HepG2 (cell line): ENCODE results near the gene ITIH3. TPM values are rescaled to one million over a fixed set of nuclear protein-coding genes. Genes with fewer than 3 reads are reported as not detected.

Experiments used
- ATAC-seq: fragments of 200-7000 bp; cut with Tn5 transposase; 3 replicates; pipeline ENCODE4 v1.9.1; 2020; ENCODE audit warnings: mild to moderate bottlenecking, moderate library complexity
- BruUV-seq: library from RNA; stranded (reverse); fragments of 400-500 nt; replicated peaks from 2 replicates; lab custom pipeline; 2021; lab: Mats Ljungman, UMichigan
- CTCF ChIA-PET: fragments of 300-600 bp; formaldehyde crosslinking; extraction: SDS; loops from one replicate; lab custom pipeline; 2021; ENCODE audit warnings: low total read pairs, inconsistent platforms, low intra/inter-chr PET ratio; lab: Yijun Ruan, JAX
- POLR2A ChIA-PET: fragments of 350-600 bp; sonication (Branson Sonifier 250); formaldehyde crosslinking; loops from one replicate; lab custom pipeline; 2020; ENCODE audit warnings: antibody characterized with exemption, inconsistent platforms; lab: Yijun Ruan, JAX
- DNase-seq: peaks from one replicate; pipeline ENCODE4 v3.0.0-alpha.2; 2015; ENCODE audit warnings: low spot score
- FAIRE-seq: peaks from 3 replicates; lab custom pipeline; 2011; peaks lifted over from hg19 to GRCh38; lab: Jason Lieb, UNC
- H2AFZ ChIP-seq: one replicate; pipeline ENCODE4 v1.6.1; 2011; ENCODE audit warnings: low read length, inconsistent platforms
- H3K27ac ChIP-seq: fragments of 300-600 bp; 3 replicates; pipeline ENCODE4 v1.8.0; 2011; ENCODE audit warnings: mixed run types, mild to moderate bottlenecking, mixed read lengths, low read length, inconsistent platforms; ENCODE audit not compliant: insufficient read depth; ENCODE audit errors: extremely low read length
- H3K27me3 ChIP-seq, 2 experiments: fragments of 200-600 bp in 1 of 2; 2 replicates in 1 of 2; 3 replicates in 1 of 2; pipeline versions ENCODE4 v1.6.0 to v1.8.0; 2011; ENCODE audit warnings: low read length in 2 of 2, mild to moderate bottlenecking in 2 of 2, moderate library complexity in 2 of 2, inconsistent platforms in 1 of 2; ENCODE audit not compliant: insufficient read depth in 2 of 2, control insufficient read depth in 1 of 2
- H3K36me3 ChIP-seq, 2 experiments: fragments of 200-600 bp in 1 of 2; replicated peaks in 1 of 2; 2 replicates in 1 of 2; 3 replicates in 1 of 2; pipeline versions ENCODE4 v1.5.1 to v1.8.0; 2011; ENCODE audit warnings: low read length in 2 of 2, inconsistent platforms in 1 of 2; ENCODE audit not compliant: insufficient read depth in 2 of 2, control insufficient read depth in 1 of 2
- H3K4me1 ChIP-seq: 2 replicates; pipeline ENCODE4 v1.5.1; 2012; ENCODE audit warnings: low read length, inconsistent platforms; ENCODE audit not compliant: insufficient read depth
- H3K4me2 ChIP-seq: 2 replicates; pipeline ENCODE4 v1.6.0; 2011; ENCODE audit warnings: low read depth, low read length, inconsistent platforms
- H3K4me3 ChIP-seq, 3 experiments: fragments of 200-600 bp in 1 of 3; sonication (generic), shearing (Covaris generic) in 1 of 3; replicated peaks in 1 of 3; 2 replicates each; pipeline ENCODE4 v1.5.1; 2011 to 2016; ENCODE audit warnings: low read length in 3 of 3, inconsistent platforms in 2 of 3, low read depth in 2 of 3, mild to moderate bottlenecking in 2 of 3, control low read depth in 1 of 3, mixed read lengths in 1 of 3; ENCODE audit not compliant: insufficient read depth in 1 of 3
- H3K79me2 ChIP-seq: one replicate; pipeline ENCODE4 v1.6.1; 2011; ENCODE audit warnings: low read length, inconsistent platforms; ENCODE audit not compliant: insufficient read depth
- H3K9ac ChIP-seq: 2 replicates; pipeline ENCODE4 v1.6.0; 2011; ENCODE audit warnings: mild to moderate bottlenecking, low read depth, low read length, inconsistent platforms; ENCODE audit not compliant: insufficient read depth
- H3K9me3 ChIP-seq: 2 replicates; pipeline ENCODE4 v1.5.1; 2012; ENCODE audit warnings: mild to moderate bottlenecking, low read length
- H4K20me1 ChIP-seq: 2 replicates; pipeline ENCODE4 v1.6.0; 2011; ENCODE audit warnings: inconsistent platforms, mild to moderate bottlenecking, low read length, moderate library complexity; ENCODE audit not compliant: insufficient read depth
- ATF7 ChIP-seq, 2 experiments: fragments of 450-650 bp in 1 of 2; sonication (generic) in 1 of 2; formaldehyde crosslinking in 1 of 2; IDR thresholded peaks; 2 replicates each; pipeline versions ENCODE4 v1.4.0 to v1.6.1; 2016 to 2020; ENCODE audit warnings: antibody characterized with exemption in 1 of 2, mild to moderate bottlenecking in 1 of 2, missing genetic modification reagents in 1 of 2
- KLF11 ChIP-seq: IDR thresholded peaks from 2 replicates; pipeline ENCODE4 v1.6.1; 2016; ENCODE audit warnings: missing compliant biosample characterization
- REXO4 ChIP-seq: sonication (generic); formaldehyde crosslinking; IDR thresholded peaks from 2 replicates; pipeline ENCODE4 v1.8.0; 2022; ENCODE audit warnings: missing genetic modification reagents, mild to moderate bottlenecking, borderline replicate concordance
- TBP ChIP-seq: sonication (generic); formaldehyde crosslinking; IDR thresholded peaks from 2 replicates; pipeline ENCODE4 v1.5.0; 2020; ENCODE audit warnings: missing genetic modification reagents
- THYN1 ChIP-seq: sonication (generic); formaldehyde crosslinking; IDR thresholded peaks from 2 replicates; pipeline ENCODE4 v1.8.1; 2023; ENCODE audit warnings: low read depth, mild to moderate bottlenecking, moderate library complexity, missing genetic modification reagents, borderline replicate concordance
- TRIM24 ChIP-seq: sonication (generic); formaldehyde crosslinking; IDR thresholded peaks from 2 replicates; pipeline ENCODE4 v1.8.0; 2022; ENCODE audit warnings: mild to moderate bottlenecking, missing genetic modification reagents
- U2AF2 ChIP-seq: fragments of 200-400 bp; formaldehyde crosslinking; IDR thresholded peaks from 2 replicates; pipeline ENCODE4 v1.6.1; 2017; ENCODE audit warnings: low read depth, mild to moderate bottlenecking, low read length
- ZBTB38 ChIP-seq: sonication (generic); formaldehyde crosslinking; IDR thresholded peaks from 2 replicates; pipeline ENCODE4 v1.5.1; 2020; ENCODE audit warnings: mild to moderate bottlenecking, missing genetic modification reagents
- ZNF20 ChIP-seq: sonication (generic); formaldehyde crosslinking; IDR thresholded peaks from 2 replicates; pipeline ENCODE4 v1.4.0; 2020; ENCODE audit warnings: mild to moderate bottlenecking, moderate library complexity, missing genetic modification reagents
- ZNF563 ChIP-seq: sonication (generic); formaldehyde crosslinking; IDR thresholded peaks from 2 replicates; pipeline ENCODE4 v1.8.0; 2022; ENCODE audit warnings: mild to moderate bottlenecking, moderate library complexity, missing genetic modification reagents
- ZNF564 ChIP-seq: sonication (generic); formaldehyde crosslinking; IDR thresholded peaks from 2 replicates; pipeline ENCODE4 v1.8.1; 2023; ENCODE audit warnings: mild to moderate bottlenecking, missing genetic modification reagents
- ZNF768 ChIP-seq: sonication (generic); formaldehyde crosslinking; IDR thresholded peaks from 2 replicates; pipeline ENCODE4 v1.4.0; 2020; ENCODE audit warnings: missing genetic modification reagents
- ZZZ3 ChIP-seq: sonication (generic); formaldehyde crosslinking; IDR thresholded peaks from 2 replicates; pipeline ENCODE4 v1.4.0; 2020; ENCODE audit warnings: missing genetic modification reagents, mild to moderate bottlenecking, borderline replicate concordance
- WGBS: methylation state at CpG from one replicate; pipeline ENCODE4 v1.1.6; 2017; ENCODE audit warnings: low lambda C conversion rate; 5-methylcytosine and 5-hydroxymethylcytosine counted together
- in situ Hi-C: cut with HindIII; loops from 2 replicates; pipeline ENCODE4 v1.10.0; 2017; ENCODE audit warnings: low pct_unique_long_range_greater_than_20kb; ENCODE audit not compliant: extremely low pct_ligation_motif_present
- intact Hi-C: fragments of 100-400 bp; cut with micrococcal nuclease; formaldehyde crosslinking; loops from one replicate; pipeline ENCODE4 v1.10.0; 2022; ENCODE audit not compliant: unreplicated experiment
- polyA plus RNA-seq, 8 experiments: library from polyadenylated mRNA; depleted of rRNA in 3 of 8; stranded (reverse) in 7 of 8; unstranded in 1 of 8; fragments of >200 nt; fragmentation: Illumina TruSeq in 4 of 8; extraction: Trizol in 4 of 8; gene quantifications; 2 replicates each; pipeline versions ENCODE4 v1.2.1 to v1.2.3, GENCODE V29; 2011 to 2016; ENCODE audit warnings: low read depth in 4 of 8, missing spikeins in 1 of 8, mixed read lengths in 1 of 8; ENCODE audit not compliant: insufficient read depth in 1 of 8
- total RNA-seq, 5 experiments: library from RNA; depleted of rRNA; stranded (reverse); fragments of >200 nt; fragmentation: Illumina TruSeq; extraction: Trizol; gene quantifications; 2 replicates each; pipeline ENCODE4 v1.2.3, GENCODE V29; 2016; ENCODE audit warnings: low read depth in 1 of 5
- TF ChIP-seq, protein P1 (sequence below), 2 experiments: fragments of 450-650 bp in 1 of 2; sonication (generic) in 1 of 2; formaldehyde crosslinking; IDR thresholded peaks; 2 replicates each; pipeline versions ENCODE4 v1.5.0 to v1.8.0; 2020 to 2022; ENCODE audit warnings: mild to moderate bottlenecking in 1 of 2, missing genetic modification reagents in 1 of 2
- TF ChIP-seq, protein P2 (sequence below): sonication (generic); formaldehyde crosslinking; IDR thresholded peaks from 2 replicates; pipeline ENCODE4 v1.8.0; 2022; ENCODE audit warnings: mild to moderate bottlenecking, missing genetic modification reagents, moderate library complexity
- TF ChIP-seq, protein P3 (sequence below): sonication (generic); formaldehyde crosslinking; IDR thresholded peaks from 2 replicates; pipeline ENCODE4 v1.5.0; 2020; ENCODE audit warnings: mild to moderate bottlenecking, missing genetic modification reagents, borderline replicate concordance
- TF ChIP-seq, protein P4 (sequence below): sonication (generic); formaldehyde crosslinking; IDR thresholded peaks from 2 replicates; pipeline ENCODE4 v1.4.0; 2020; ENCODE audit warnings: mild to moderate bottlenecking, missing genetic modification reagents

The ITIH3 gene
- total and polyA plus RNA-seq, 2 of the 13 experiments (the other 11 are each of a cell fraction or from before 2014, with no cell fraction given) = 105 to 632 TPM

DNA sequence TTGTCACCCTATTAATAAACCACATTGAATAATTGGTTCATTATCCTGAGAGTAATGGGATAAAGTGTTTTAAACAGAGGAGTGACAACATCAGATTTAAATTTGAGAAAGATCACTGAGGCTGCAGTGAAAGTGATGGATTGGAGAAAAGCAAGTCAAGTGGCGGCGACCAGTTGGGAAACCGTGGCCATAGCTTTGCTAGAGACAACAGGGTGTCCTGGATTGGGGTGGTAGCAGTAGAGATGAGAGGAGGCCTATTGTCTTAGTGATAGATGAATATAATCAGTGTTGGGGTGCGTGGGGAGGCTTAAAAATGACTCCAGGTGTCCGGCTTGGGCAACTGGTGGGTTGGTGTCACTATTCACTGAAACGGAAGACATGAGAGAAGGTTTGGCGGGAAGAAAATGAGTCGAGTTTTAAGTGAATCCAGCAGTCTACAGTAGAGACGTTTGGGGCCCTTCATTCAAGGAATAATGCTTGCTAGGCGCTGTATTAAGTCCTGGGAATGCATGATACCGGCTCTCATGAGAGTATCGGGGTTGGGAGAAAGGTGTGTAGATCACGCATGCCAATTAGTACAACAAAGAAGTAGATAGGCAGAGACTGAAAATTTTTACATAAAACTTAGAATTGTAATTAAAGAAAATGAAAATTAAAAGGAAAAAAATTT, 24.7 kb upstream of the ITIH3 start:
- H2AFZ ChIP-seq = no peak overlapping the region
- no peak for FAIRE-seq
- no peaks in the 10 kb centered on the region for H4K20me1 ChIP-seq
- H3K27ac ChIP-seq = peak overlapping the region; percentile 80
- H3K79me2 ChIP-seq = peaks cover 17% of the 10 kb centered on the region
- H3K9ac ChIP-seq = peak overlapping the region; percentile 79
- WGBS = 20% methylated on average over 13 of the region's 13 CpGs
- in situ Hi-C loops = no loop called here
- no peak for DNase-seq
- no peaks in the 10 kb centered on the region for H3K9me3 ChIP-seq
- H3K27me3 ChIP-seq = no peaks in the 10 kb centered on the region
- peaks cover 52% of the 10 kb centered on the region for H3K4me1 ChIP-seq
- TSS peak; percentile 52 for BruUV-seq
- ATAC-seq = 0 out of 3 replicates have a peak, but pooled peaks have one; percentile 5
- peak overlapping the region; percentile 52 to 89 (median 72) for H3K4me3 ChIP-seq
- intact Hi-C loops = loop anchor here (2.0 to 10.0 kb wide), 2 partner anchors 17 to 55 kb away; no protein-coding TSS in a partner anchor
- H3K36me3 ChIP-seq = peaks cover 9 to 24% of the 10 kb centered on the region in 2 experiments; a peak in 4 of 5 replicates
- POLR2A ChIA-PET = interaction anchor here (0.7 to 18.4 kb wide), 13 partner anchors 10 to 127 kb away, joined by 3 to 466 read pairs (median 5); partner anchors contain the start of genes GLT8D1, ITIH3, SPCS1 and STIMATE
- CTCF ChIA-PET = no interaction called here
- H3K4me2 ChIP-seq = peak overlapping the region; percentile 94
- TF ChIP-seq, protein P1, sequence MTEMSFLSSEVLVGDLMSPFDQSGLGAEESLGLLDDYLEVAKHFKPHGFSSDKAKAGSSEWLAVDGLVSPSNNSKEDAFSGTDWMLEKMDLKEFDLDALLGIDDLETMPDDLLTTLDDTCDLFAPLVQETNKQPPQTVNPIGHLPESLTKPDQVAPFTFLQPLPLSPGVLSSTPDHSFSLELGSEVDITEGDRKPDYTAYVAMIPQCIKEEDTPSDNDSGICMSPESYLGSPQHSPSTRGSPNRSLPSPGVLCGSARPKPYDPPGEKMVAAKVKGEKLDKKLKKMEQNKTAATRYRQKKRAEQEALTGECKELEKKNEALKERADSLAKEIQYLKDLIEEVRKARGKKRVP (CRISPR knock-in tag; IDR thresholded peaks at IDR 0.05) = no peak
- TF ChIP-seq, protein P2, sequence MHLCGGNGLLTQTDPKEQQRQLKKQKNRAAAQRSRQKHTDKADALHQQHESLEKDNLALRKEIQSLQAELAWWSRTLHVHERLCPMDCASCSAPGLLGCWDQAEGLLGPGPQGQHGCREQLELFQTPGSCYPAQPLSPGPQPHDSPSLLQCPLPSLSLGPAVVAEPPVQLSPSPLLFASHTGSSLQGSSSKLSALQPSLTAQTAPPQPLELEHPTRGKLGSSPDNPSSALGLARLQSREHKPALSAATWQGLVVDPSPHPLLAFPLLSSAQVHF (CRISPR knock-in tag) = no peak
- no peak for TF ChIP-seq THYN1 (CRISPR knock-in tag)
- TF ChIP-seq ZNF563 (CRISPR knock-in tag) = peak; percentile 76
- 0 out of 2 replicates have a peak, but pooled peaks have one; percentile 29 for TF ChIP-seq ZBTB38
- no peak for TF ChIP-seq REXO4 (CRISPR knock-in tag)
- no peak for TF ChIP-seq ZNF768
- no peak for TF ChIP-seq ZZZ3
- TF ChIP-seq ATF7 (IDR thresholded peaks at IDR 0.05) = no peak
- TF ChIP-seq ATF7 (CRISPR knock-in tag; IDR thresholded peaks at IDR 0.05) = no peak
- no peak for TF ChIP-seq ZNF20 (CRISPR knock-in tag)
- TF ChIP-seq U2AF2 = no peak
- no peak for TF ChIP-seq ZNF564 (CRISPR knock-in tag)
- TF ChIP-seq TRIM24 (CRISPR knock-in tag) = no peak
- TF ChIP-seq, protein P3, sequence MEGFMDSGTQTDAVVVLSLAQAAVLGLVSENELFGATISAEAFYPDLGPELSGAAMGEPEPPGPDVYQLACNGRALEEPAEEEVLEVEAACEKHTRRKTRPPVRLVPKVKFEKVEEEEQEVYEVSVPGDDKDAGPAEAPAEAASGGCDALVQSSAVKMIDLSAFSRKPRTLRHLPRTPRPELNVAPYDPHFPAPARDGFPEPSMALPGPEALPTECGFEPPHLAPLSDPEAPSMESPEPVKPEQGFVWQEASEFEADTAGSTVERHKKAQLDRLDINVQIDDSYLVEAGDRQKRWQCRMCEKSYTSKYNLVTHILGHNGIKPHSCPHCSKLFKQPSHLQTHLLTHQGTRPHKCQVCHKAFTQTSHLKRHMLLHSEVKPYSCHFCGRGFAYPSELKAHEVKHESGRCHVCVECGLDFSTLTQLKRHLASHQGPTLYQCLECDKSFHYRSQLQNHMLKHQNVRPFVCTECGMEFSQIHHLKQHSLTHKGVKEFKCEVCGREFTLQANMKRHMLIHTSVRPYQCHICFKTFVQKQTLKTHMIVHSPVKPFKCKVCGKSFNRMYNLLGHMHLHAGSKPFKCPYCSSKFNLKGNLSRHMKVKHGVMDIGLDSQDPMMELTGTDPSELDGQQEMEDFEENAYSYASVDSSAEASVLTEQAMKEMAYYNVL = no peak
- TF ChIP-seq TBP (CRISPR knock-in tag) = no peak
- TF ChIP-seq KLF11 = no peak
- TF ChIP-seq, protein P4, sequence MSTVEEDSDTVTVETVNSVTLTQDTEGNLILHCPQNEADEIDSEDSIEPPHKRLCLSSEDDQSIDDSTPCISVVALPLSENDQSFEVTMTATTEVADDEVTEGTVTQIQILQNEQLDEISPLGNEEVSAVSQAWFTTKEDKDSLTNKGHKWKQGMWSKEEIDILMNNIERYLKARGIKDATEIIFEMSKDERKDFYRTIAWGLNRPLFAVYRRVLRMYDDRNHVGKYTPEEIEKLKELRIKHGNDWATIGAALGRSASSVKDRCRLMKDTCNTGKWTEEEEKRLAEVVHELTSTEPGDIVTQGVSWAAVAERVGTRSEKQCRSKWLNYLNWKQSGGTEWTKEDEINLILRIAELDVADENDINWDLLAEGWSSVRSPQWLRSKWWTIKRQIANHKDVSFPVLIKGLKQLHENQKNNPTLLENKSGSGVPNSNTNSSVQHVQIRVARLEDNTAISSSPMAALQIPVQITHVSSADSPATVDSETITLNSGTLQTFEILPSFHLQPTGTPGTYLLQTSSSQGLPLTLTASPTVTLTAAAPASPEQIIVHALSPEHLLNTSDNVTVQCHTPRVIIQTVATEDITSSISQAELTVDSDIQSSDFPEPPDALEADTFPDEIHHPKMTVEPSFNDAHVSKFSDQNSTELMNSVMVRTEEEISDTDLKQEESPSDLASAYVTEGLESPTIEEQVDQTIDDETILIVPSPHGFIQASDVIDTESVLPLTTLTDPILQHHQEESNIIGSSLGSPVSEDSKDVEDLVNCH (CRISPR knock-in tag) = no peak
